Epithelial cell of esophagus (primary cell): ENCODE data around the gene RARS1.

Experiments used
- DNase-seq: peaks from one replicate; pipeline ENCODE4 v3.0.0; 2010; ENCODE audit warnings: low read depth
- H3K4me3 ChIP-seq: 2 replicates; pipeline ENCODE4 v1.5.1; 2011; ENCODE audit warnings: mild to moderate bottlenecking, low read length, control low read depth
- CTCF ChIP-seq: IDR thresholded peaks from 2 replicates; pipeline ENCODE4 v1.5.1; 2011; ENCODE audit warnings: low read depth, mild to moderate bottlenecking, low read length, control low read depth, inconsistent platforms; ENCODE audit not compliant: insufficient read depth; ENCODE audit errors: missing control alignments

RARS1 gene

GRCh38 chr5:168467755-168468330, 18.4 kb upstream of the RARS1 start:
- no peak for DNase-seq
- H3K4me3 ChIP-seq, result no peak overlapping the region
- no peak for TF ChIP-seq CTCF

- no peak overlapping the region for H3K4me3 ChIP-seq
- no peak for DNase-seq
- TF ChIP-seq CTCF, result no peak
Measured at GRCh38 chr5:168468836-168469235, 17.4 kb upstream of the RARS1 start.

DNA sequence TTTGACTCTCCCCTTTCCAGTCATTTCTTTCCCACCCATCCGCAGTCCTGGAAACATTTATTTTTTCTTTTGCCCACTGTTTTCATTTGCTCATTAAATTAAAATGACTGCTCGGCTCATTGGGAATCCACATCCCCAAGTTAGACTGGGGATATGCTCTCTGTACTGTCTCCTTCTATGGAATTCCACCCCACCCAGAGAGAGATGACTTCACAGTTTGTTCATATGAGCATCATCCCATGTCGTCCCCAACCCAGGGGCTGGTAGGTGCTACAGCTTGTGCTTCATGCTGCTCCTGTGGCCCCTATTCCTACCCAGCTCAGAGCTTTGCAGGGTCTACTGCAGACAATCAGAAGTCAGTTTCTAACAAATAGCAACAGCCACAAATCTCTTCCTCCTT, 16.5 kb upstream of the RARS1 start:
- no peak for DNase-seq
- TF ChIP-seq CTCF, result no peak
- H3K4me3 ChIP-seq, result no peak overlapping the region

DNA sequence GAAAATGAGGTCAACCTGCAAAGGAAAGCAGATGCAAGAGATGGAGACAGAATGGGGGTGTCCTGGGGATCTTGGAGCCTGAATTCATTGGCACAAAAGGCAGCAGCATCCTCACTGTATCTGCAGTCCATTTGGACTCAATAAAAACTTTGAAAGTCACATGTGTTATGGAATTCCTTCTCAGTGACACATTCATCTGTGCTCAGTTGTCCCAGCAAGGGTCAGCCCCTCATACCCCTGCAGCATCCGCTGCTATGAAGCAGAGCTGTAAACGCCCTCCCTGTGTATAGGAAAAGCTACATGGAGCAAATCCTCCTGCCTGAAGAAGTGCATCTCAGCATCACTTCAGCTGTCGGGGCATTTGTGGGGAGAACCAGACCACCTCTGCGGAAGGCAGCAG, 14.5 kb upstream of the RARS1 start:
- no peak overlapping the region for H3K4me3 ChIP-seq
- no peak for TF ChIP-seq CTCF
- DNase-seq, result no peak

DNA sequence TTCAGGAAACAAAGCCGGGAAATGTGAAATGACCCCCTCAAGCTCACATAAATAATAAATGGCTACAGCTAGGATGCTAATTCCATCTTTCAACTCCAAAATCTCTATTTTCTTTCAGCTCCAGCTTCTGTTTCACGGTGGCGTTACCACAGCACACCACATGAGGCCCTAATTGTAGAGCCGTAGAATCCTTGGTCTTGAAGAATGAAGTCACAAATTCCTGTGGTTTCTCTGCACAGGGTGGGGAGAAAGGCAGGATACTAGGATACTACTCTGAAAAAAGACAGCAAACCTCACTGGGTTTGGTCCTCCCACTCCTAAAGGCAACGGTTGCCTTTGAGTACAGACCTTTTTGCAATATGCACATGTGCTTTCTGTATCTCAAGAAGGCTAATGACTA, 13.9 kb upstream of the RARS1 start:
- peak; percentile 81 for DNase-seq
- no peak overlapping the region for H3K4me3 ChIP-seq
- TF ChIP-seq CTCF, result peak; percentile 63

DNA sequence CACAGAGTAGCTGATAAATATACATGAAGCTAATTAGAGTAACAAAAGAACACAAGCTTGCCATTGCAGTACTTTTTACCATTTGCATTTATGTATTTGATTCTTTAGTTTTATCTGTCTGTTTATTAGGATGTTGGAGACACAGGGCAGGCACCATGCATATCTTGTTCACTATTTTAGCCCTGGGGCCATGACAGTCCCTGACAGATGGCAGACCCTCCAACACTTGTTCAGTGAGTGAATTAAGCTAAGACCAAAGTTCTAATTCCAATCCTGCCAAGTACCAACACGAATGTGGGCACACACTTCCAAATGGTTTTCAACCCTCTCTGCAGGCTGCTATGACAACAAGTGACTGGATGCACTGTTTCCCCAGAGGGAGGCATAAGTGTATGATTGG, 12.0 kb upstream of the RARS1 start:
- no peak for DNase-seq
- no peak overlapping the region for H3K4me3 ChIP-seq
- TF ChIP-seq CTCF, result no peak

GRCh38 chr5:168477060-168477459, 9.2 kb upstream of the RARS1 start:
- TF ChIP-seq CTCF, result no peak
- no peak for DNase-seq
- H3K4me3 ChIP-seq, result no peak overlapping the region
